NCI-H226 (cell line): Measurements from ENCODE around the gene BICDL1.
"Not testable (repeated sequence)": the region's sequence is repeated elsewhere in the genome, so short reads cannot be mapped to it uniquely, and the experiment has no call there.

Source experiments
- DNase-seq: peaks from one replicate; pipeline ENCODE4 v3.0.0-alpha.2; 2015

Gene BICDL1

DNA sequence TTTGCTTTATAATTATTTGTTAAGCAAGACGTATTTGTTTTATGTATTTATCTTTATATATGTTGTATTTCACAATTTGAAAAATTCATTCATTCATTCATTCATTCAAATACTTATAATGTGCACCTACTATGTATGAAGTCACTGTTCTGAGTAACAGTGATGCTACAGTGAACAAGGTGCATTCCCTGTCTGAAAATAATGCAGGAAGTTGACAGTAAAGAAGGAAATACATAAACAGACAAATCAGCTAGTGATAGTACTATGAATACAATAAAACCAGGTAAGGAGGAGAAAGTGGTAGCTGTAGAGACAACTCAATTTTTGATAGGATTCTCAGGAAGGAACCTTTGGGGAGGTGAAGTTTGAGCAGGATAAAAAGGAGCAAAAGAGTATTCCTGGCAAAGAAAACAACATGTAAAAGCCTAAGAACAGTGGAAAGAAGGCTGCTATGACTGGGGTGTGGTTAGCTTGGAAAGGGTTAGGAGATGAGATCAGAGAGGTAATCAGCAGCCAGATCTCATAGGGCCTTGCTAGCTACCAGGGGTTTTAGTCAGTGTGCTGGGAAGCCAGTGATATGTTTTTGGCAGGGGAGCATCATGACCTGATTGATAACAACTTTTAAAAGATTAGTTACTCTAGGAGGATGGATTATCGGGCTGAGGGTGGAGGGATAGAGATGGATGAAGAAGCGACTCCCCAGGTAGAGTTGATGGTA lies 17.4 kb downstream of the BICDL1 start:
- peak; percentile 56 for DNase-seq

DNA sequence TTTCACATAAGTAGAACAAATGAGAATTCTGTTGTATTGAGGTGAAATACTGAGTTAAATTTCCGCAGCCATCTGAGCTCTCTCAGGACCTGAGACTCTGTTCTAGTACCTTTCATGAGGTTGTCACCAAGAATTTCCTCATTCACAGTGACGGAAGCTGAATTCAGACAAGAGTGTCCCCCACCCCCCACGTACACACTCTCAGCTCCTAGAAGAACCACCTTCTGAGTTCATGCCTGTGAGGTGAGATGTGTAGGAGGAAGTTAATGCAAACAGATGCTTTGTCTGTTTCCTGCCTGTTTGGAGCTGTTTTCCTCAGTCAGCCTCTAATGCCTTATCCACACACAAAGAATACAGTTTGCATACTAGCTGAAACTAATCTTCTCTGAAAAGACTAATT lies 18.2 kb downstream of the BICDL1 start:
- DNase-seq = no peak

DNA sequence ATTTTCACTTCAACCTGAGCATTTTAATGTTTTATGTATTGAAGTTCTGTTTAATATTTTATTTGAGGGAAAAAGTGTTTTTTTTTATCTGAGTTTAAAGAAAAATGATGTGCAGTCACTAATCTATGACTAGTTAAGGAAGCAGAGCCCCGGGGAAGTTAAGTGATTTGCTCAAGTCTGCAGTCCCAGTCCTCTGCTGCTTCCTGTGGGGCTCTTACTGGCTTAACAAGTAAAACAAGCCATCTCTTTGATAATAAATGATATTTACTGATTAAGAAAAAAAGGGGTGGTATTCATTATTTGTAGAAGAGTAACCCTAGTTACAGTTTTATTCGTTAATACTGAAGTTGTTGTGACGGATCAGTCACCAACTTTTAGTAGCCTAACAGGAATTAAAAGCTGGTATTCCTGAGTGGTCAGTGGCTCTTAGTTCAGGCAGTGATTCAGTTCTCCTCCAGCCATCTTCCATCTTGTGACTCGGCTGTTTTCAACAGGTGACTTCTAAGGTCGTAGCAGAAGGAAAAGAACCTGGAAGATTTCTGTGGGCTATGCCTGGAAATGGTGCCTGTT lies 21.7 kb downstream of the BICDL1 start:
- DNase-seq = no peak

DNA sequence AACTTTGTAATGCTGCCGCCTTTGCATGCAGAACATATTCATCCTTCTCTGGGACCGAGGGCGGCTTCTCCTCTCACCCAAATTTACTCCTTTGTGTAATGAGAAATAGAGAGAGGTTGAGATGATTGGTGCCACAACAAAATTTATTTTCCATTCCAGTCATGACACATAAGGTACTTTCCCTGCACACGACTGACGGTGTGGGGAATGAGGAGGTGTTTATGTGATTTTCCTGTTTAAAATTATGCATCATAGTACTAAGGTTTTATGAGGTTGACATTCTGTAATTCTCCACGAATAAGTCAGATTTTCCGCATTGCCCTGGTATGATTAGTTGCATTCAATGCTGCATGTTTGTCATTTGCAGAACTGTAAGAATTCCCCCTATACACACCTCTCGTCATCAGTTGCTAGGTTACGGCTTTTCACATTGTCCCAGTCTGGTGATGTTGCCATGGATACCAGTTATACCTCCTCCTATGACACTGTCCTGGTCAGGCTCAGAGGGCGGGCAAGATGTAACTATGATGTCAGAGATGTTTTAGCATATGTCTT lies 23.1 kb downstream of the BICDL1 start:
- DNase-seq = peak; percentile 31

DNA sequence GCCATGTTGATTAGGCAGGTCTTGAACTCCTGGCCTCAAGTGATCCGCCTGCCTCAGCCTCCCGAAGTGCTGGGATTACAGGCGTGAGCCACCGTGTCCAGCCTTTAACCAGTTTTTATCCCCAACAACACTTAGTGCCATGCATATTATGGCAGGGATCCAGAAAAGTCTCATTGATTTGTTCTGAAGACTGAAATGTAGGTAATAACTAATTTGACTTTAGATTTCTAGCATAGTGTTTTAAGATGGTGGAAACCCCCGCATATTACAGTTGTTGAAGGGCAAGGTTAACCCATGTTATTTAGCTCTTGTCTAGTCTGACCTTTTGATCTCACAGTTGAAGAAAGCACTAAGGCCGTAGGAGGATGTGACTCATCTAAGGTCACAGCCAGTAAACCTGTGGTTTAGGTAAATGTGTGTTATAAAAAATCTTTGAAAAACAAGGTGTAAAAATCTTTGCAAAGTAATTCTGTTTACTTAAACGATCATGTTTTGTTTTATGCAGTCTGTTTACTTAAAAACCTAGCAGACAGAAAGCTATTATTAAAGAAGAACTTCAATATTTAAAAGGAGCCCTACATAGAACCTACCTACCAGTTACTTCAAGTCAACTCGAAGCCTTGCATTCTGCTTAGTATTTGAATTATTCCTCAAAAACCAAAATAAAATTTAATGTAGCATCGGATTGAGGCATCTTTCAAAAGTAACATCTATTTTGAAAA lies 24.8 kb downstream of the BICDL1 start:
- DNase-seq = no peak

DNA sequence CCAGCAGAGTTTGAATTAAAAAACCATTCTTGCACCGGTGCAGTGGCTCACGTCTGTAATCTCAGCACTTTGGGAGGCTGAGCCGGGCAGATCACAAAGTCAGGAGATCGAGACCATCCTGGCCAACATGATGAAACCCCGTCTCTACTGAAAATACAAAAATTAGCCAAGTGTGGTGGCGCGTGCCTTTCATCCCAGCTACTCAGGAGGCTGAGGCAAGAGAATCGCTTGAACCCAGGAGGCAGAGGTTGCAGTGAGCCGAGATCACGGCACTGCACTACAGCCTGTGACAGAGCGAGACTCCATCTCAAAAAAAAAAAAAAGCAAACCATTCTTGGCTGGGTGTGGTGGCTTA lies 25.3 kb downstream of the BICDL1 start:
- DNase-seq = not testable (repeated sequence)

DNA sequence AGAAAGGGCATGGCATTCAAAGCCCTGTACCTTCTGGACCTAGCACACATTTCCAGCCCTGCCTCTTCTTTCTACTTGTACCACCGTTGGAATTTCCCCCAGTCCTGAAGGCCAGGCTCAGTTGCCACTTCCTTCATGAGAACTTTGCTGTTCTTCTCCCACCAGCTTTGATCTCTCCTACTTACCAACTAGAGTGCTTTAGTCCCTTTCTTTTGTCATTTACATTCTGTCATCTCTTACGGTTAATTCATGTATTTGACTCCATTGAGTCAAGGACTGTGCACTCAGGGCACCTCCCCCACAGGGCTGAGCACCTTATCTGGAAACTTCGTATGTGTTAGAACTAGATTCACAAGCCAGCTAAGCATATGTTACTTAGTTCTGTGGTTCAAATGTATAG lies 26.3 kb downstream of the BICDL1 start:
- no peak for DNase-seq

DNA sequence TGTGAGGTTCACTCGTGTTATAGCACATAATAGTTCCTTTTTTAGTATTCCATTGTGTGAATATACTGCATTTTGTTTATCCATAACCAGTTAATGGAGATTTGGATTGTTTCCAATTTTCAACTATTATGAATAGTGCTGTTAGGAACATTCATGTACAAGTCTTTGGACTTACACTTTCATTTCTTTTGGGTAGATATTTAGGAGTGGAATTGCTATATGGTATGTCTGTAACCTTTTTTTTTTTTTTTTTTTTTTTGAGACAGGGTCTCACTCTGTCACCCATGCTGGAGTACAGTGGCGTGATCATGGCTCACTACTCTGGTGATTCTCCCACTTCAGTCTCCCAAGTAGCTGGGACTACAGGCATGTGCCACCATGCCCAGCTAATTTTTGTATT lies 27.2 kb downstream of the BICDL1 start:
- DNase-seq = not testable (repeated sequence)

DNA sequence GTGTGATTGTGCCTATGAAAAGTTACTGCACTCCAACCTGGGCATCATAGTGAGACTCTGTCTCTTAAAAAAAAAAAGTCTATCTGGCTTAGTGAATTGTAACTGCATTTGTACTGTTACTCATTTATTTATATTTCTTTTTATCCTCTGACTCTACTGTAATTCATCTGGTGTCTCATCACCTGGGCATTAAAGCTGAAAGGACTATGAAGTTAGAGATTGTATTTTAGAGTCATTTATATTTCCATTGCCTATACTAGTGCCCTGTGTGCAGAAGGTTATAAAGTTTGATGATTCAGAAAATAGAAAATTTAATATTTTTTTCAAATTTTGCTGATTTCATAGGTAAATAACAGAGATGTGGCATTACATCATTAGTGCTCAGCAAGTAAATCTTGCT lies 30.2 kb downstream of the BICDL1 start:
- DNase-seq = no peak

DNA sequence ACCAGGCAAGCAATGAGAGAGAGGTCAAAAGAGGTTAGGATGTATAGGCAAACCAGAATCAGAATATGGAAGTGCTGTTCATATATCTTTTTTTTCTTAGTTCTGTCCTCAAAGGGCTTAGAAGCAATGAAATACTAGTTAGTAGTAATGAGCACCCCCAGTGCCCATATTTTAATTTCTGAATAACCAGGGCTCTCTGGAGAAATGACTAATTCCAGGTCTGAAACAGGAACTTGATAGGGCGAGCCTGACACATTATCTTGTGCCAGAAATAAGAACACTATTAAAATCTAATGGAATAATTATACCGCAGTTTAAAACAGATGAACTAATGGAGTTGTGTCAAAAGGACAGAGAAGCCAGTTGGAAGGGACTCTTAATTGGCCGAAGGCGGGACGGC lies 30.9 kb downstream of the BICDL1 start:
- no peak for DNase-seq

DNA sequence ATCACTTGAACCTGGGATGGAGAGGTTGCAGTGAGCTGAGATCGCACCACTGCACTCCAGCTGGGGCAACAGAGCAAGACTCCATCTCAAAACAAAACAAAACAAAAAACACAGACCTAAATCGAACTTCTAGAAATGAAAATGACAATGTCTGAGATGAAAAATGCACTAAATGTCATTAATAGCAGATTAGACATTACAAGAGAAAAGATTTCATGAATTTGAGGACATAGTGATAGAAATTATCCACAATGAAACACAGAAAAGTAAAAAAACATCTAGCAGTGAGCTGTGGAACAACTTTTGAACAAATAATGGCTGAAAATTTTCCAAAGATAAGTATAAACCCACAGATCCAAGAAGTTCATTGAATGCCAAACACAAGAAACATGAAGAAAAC lies 35.2 kb downstream of the BICDL1 start:
- DNase-seq = no peak

DNA sequence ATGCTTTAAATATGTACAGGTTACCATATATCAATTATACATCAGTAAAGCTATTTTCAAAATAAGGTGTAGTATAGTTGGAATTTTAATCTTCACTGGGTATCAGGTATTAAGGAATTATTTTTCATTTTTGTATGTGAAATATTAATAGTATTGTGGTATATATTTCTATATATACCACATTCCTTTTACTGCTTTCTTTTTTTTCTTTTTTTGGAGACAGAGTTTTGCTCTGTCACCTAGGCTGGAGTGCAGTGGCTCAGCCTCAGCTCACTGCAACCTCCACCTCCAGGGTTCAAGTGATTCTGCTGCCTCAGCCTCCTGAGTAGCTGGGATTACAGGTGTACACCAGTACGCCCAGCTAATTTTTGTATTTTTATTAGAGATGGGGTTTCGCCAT lies 36.6 kb downstream of the BICDL1 start:
- DNase-seq = no peak

DNA sequence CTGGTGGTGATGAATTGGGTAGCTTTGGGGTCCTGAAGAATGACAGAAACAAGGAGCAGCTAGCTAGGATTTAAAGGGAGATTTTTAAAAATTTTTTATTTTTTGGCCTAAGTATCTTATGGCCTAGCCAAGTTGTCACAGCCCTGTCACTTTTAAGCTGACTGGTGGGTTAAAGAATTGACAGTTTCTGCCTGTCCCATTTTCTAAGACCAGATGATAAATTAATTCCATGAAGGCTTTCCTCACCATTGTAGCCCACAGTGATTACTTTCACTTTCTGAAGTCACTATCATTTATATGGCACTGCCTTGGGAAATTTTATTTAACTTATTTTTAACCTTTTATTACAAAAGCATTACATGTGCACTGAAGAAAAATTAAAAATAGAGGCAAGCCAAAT lies 43.2 kb downstream of the BICDL1 start:
- no peak for DNase-seq

DNA sequence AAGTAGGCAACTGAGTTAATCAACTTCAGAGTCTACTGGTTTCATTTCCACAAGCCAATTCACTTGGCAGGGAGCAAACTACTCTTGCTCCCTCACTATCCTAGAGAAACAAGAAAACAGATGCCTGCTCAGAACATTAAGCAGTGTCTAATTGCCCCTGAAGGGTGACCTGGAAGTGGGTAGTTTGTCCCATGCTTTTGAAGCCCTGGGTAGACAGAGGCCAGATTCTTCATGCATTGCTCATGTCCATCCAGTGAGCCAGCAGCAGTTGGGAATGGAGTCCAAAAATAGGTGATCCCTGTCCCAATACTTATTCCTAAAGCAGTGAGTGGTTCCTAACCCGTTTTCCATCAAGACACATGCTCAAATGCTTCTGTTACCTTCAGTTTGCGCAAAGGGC lies 48.8 kb downstream of the BICDL1 start:
- no peak for DNase-seq

DNA sequence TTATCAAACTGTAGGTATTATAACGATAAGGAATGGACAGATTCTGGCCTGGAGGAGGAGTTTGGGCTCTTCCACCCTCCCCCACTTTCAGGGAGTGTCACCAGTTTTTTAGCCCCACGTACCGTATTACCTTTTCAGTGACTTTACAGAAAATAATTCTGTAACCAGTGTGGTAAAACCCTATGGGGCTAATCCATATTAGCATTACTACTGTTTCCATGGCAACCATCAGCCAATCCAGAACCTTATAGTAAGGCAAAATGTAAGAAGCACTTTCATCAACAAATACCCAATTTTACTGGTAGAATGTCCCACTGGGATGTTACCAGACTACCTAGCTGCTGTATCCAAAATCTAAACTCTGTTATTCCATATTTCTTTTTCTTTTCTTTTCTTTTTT lies 50.7 kb downstream of the BICDL1 start:
- DNase-seq = no peak

DNA sequence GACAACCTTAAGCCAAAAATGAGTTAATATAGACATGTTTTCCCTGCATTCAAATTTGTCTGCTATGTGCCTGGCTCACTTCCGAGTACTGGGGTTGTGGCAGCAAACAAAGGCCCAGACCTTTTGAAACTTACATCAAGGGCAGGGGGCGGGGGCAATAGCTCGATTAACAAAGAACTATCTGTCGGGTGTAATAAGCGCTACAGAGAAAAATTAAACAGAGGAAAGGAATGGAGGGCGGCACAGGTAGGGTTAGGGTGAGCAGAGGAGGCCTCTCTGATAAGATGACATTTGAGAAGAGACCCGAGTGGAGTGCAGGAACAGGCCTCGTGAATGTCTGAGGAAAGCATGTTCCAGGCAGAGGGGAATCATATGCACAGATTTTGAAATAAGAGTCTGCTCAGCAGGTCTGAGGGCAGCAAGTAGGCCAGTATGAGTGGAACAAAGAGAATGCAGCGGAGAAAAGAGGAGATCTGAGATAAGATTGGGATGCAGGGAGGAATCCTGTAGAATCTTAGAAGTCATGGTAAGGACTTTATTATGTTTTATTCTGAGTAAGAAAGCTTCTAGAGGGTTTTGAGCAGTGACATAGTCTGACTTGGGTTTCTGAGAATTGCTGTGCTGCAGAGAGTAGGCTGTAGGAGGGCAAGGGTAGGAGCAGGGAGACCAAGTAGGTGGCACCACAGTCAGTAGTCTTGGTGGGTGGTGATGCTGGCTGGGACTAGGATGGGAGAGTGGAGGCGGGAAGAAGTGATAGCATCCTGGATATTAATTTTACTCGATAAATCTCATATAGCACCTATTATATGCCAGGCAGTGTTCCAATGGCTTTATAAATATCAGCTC lies 52.6 kb downstream of the BICDL1 start:
- DNase-seq = no peak

DNA sequence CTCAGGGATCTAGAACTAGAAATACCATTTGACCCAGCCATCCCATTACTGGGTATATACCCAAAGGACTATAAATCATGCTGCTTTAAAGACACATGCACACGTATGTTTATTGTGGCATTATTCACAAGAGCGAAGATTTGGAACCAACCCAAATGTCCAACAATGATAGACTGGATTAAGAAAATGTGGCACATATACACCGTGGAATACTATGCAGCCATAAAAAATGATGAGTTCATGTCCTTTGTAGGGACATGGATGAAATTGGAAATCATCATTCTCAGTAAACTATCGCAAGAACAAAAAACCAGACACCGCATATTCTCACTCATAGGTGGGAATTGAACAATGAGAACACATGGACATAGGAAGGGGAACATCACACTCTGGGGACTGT lies 56.3 kb downstream of the BICDL1 start:
- not testable (repeated sequence) for DNase-seq

DNA sequence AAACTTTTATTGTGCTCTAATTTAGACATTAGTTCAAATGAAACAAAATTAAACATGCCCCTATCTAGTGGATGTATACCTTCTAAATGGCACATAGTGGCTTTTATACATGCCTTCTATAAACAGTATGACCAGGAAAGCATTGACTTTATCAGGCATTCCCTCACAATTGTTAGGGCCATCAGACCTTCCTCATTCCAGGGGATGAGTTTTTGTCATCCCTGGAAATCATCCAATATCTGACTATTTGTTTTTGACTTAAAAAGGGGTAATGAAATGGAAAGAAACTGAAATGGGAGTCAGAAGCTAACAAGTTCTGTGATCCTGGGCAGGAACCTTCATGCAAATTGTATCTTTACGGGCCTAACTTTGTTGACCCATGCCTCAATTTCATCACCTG lies 58.0 kb downstream of the BICDL1 start:
- DNase-seq = no peak

DNA sequence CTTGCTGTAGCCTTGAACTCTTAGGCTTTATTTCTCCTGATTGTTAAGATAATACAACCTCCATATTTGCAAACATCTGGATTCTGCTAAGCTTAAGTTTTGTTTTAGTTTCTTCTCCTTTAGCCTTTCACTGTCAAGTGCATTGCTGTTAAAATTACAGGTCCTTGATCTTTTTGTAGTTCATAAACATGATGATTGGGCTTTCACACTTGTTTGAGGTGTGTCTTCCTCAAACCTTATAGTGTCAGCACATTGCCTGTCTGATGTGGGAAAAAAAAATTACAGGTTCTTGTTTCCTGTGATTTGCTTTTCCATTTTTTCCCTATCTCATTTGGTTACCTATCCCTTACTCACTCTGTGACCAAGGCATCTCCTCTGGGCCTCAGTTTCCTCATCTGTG lies 59.2 kb downstream of the BICDL1 start:
- DNase-seq = no peak

DNA sequence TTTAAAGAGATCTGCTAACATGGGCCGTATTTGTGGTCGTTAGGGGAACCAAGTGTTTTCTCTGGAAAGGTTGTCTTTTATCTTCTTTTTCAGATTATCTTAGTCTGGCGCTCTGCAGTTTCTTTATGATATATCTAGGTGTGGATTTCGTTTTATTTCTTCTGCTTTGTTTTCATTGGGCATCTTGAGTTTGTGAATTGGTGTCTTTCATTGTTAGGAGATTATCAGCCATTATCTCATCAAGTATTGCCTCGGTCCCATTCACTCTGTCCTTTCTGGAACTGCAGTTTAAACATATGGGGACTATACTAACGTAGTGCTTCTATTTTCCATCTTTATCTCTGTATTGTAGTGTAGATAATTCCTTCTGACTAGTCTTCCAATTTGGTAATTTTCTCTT lies 60.4 kb downstream of the BICDL1 start:
- no peak for DNase-seq

DNA sequence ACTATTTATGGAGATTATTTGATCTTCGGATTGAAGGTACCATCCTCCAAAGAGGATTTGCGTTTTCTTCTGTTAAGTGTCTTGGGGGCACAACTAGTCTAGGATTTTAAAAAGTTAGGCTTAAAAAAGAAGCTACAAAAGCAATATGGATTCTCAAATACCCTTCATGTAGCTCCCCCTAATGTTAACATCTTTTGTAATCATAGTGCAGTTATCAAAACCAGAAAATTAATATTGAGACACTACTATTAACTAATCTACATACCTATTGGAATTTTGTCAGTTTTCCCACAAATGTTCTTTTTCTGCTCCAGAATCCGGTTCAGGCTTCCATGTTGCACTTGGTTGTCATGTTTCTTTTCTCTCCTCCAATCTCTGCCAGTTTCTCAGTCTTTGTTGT lies 62.5 kb downstream of the BICDL1 start:
- DNase-seq = no peak

DNA sequence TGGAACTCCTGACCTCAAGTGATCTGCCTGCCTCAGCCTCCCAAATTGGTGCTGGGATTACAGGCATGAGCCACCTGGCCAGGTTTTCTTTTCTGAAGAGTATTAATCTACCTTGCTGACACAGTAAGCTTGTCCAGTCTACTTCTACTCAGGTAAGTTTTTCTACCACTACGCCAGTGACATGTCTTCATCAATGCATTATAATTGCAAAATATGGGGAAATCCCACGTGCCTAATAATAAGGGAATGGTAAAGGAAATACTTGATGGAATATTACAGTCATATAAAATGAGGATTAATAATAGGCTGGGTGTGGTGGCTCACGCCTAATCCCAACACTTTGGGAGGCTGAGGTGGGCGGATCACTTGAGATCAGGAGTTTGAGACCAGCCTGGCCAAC lies 65.3 kb downstream of the BICDL1 start:
- no peak for DNase-seq
